Measurements from ENCODE around the gene PKD2L2.
"Not testable (repeated sequence)": the region's sequence is repeated elsewhere in the genome, so short reads cannot be mapped to it uniquely, and the experiment has no call there.

DNA sequence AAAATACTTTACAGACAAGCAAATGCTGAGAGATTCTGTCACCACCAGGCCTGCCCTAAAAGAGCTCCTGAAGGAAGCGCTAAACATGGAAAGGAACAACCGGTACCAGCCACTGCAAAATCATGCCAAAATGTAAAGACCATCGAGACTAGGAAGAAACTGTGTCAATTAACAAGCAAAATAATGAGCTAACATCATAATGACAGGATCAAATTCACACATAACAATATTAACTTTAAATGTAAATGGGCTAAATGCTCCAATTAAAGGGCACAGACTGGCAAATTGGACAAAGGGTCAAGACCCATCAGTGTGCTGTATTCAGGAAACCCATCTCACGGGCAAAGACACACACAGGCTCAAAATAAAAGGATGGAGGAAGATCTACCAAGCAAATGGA is 81.1 kb downstream of the PKD2L2 start:
- TF ChIP-seq, protein P1, sequence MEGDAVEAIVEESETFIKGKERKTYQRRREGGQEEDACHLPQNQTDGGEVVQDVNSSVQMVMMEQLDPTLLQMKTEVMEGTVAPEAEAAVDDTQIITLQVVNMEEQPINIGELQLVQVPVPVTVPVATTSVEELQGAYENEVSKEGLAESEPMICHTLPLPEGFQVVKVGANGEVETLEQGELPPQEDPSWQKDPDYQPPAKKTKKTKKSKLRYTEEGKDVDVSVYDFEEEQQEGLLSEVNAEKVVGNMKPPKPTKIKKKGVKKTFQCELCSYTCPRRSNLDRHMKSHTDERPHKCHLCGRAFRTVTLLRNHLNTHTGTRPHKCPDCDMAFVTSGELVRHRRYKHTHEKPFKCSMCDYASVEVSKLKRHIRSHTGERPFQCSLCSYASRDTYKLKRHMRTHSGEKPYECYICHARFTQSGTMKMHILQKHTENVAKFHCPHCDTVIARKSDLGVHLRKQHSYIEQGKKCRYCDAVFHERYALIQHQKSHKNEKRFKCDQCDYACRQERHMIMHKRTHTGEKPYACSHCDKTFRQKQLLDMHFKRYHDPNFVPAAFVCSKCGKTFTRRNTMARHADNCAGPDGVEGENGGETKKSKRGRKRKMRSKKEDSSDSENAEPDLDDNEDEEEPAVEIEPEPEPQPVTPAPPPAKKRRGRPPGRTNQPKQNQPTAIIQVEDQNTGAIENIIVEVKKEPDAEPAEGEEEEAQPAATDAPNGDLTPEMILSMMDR (conservative IDR thresholded peaks at IDR 0.05; ENCODE audit: low read length), result not testable (repeated sequence)
- TF ChIP-seq EZH2phosphoT487 (IDR thresholded peaks at IDR 0.05; ENCODE audit: borderline replicate concordance, low read depth, low read length), result not testable (repeated sequence)

All from OCI-LY7 (cell line).